Measurements from ENCODE around the gene GNPTAB.
"Not testable (repeated sequence)": the region's sequence is repeated elsewhere in the genome, so short reads cannot be mapped to it uniquely, and the experiment has no call there.

Gene GNPTAB

GRCh38 chr12:101830367-101831325 lies at the start of gene GNPTAB:
TSS of gene GNPTAB (minus strand) at chr12:101830959. CDS start at chr12:101830675, 284 bp downstream.
- peak; percentile 93 to 94 for DNase-seq (ENCODE audit: low read depth in 1 of 2, low spot score in 1 of 2)

GRCh38 chr12:101878243-101878821 lies 47.6 kb upstream of the GNPTAB start:
- no peak for DNase-seq (ENCODE audit: low read depth in 1 of 2, low spot score in 1 of 2)

- DNase-seq (ENCODE audit: low read depth in 1 of 2, low spot score in 1 of 2) = no peak
Observed at GRCh38 chr12:101877806-101878242, 47.1 kb upstream of the GNPTAB start.

- peak; percentile 34 to 58 for DNase-seq (ENCODE audit: low read depth in 1 of 2, low spot score in 1 of 2)
Observed at GRCh38 chr12:101876861-101877805, 46.4 kb upstream of the GNPTAB start, which contains the start of gene DRAM1. TSS of gene DRAM1 (plus strand) at chr12:101877580. CDS start at chr12:101877790, 210 bp downstream.

- no peak for DNase-seq (ENCODE audit: low read depth in 1 of 2, low spot score in 1 of 2)
Observed at GRCh38 chr12:101876322-101876860, 45.6 kb upstream of the GNPTAB start.

GRCh38 chr12:101875162-101875561 lies 44.4 kb upstream of the GNPTAB start:
- DNase-seq (ENCODE audit: low read depth in 1 of 2, low spot score in 1 of 2) = no peak

- DNase-seq (ENCODE audit: low read depth in 1 of 2, low spot score in 1 of 2) = no peak
Observed at GRCh38 chr12:101870925-101871324, 40.2 kb upstream of the GNPTAB start.

GRCh38 chr12:101867619-101868018 lies 36.9 kb upstream of the GNPTAB start:
- DNase-seq (ENCODE audit: low read depth in 1 of 2, low spot score in 1 of 2) = not testable (repeated sequence)

- DNase-seq (ENCODE audit: low read depth in 1 of 2, low spot score in 1 of 2) = no peak
Observed at GRCh38 chr12:101866615-101867373, 36.0 kb upstream of the GNPTAB start.

- no peak for DNase-seq (ENCODE audit: low read depth in 1 of 2, low spot score in 1 of 2)
Observed at GRCh38 chr12:101863981-101864380, 33.2 kb upstream of the GNPTAB start.

GRCh38 chr12:101862245-101862644 lies 31.5 kb upstream of the GNPTAB start:
- DNase-seq (ENCODE audit: low read depth in 1 of 2, low spot score in 1 of 2) = no peak

- DNase-seq (ENCODE audit: low read depth in 1 of 2, low spot score in 1 of 2) = not testable (repeated sequence)
Observed at GRCh38 chr12:101861688-101862087, 30.9 kb upstream of the GNPTAB start.

GRCh38 chr12:101859664-101860607 lies 29.2 kb upstream of the GNPTAB start:
- DNase-seq (ENCODE audit: low read depth in 1 of 2, low spot score in 1 of 2) = no peak

GRCh38 chr12:101858361-101858760 lies 27.6 kb upstream of the GNPTAB start:
- no peak for DNase-seq (ENCODE audit: low read depth in 1 of 2, low spot score in 1 of 2)

GRCh38 chr12:101857043-101857558 lies 26.3 kb upstream of the GNPTAB start:
- DNase-seq (ENCODE audit: low read depth in 1 of 2, low spot score in 1 of 2) = no peak

GRCh38 chr12:101856614-101857013 lies 25.9 kb upstream of the GNPTAB start:
- DNase-seq (ENCODE audit: low read depth in 1 of 2, low spot score in 1 of 2) = not testable (repeated sequence)

GRCh38 chr12:101855976-101856375 lies 25.2 kb upstream of the GNPTAB start:
- DNase-seq (ENCODE audit: low read depth in 1 of 2, low spot score in 1 of 2) = no peak

- DNase-seq (ENCODE audit: low read depth in 1 of 2, low spot score in 1 of 2) = no peak
Observed at GRCh38 chr12:101855364-101855884, 24.7 kb upstream of the GNPTAB start.
